ENCODE data around the gene PIWIL1.

GRCh38 chr12:130394906-130395305 is 57.2 kb downstream of the PIWIL1 start:
- TF ChIP-seq POLR2A (IDR thresholded peaks at IDR 0.05) (no peak), CTCF (IDR thresholded peaks at IDR 0.05 in 8 of 11, conservative IDR thresholded peaks at IDR 0.05 in 3 of 11) (no peak)

All from spleen (tissue), 7 donors.